WTC11 (cell line): ENCODE results near the gene FPR1. TPM values are rescaled to one million over a fixed set of nuclear protein-coding genes. Genes with fewer than 3 reads are reported as not detected.

ENCODE experiments used
- ATAC-seq: fragments of 200-7000 bp; cut with Tn5 transposase; 2 replicates; pipeline ENCODE4 v1.10.0; 2021; ENCODE audit warnings: mild to moderate bottlenecking, moderate library complexity
- CTCF ChIA-PET: fragments of 300-600 bp; sonication (Branson Sonifier 250); formaldehyde crosslinking; loops from one replicate; lab custom pipeline; 2021; ENCODE audit warnings: antibody characterized with exemption; lab: Charles Lee
- POLR2A ChIA-PET: fragments of 350-600 bp; sonication (Branson Sonifier 250); formaldehyde crosslinking; loops from one replicate; lab custom pipeline; 2021; ENCODE audit warnings: antibody characterized with exemption; lab: Charles Lee
- DNase-seq: peaks from one replicate; pipeline ENCODE4 v3.0.0; 2021; ENCODE audit warnings: low spot score
- H3K27ac Mint-ChIP-seq: 2 replicates; pipeline ENCODE4 v1.8.0; 2021; ENCODE audit warnings: mixed read lengths
- H3K27me3 Mint-ChIP-seq: 2 replicates; pipeline ENCODE4 v1.8.0; 2021; ENCODE audit warnings: low read depth, mild to moderate bottlenecking, moderate library complexity, mixed read lengths
- H3K36me3 Mint-ChIP-seq: 2 replicates; pipeline ENCODE4 v1.8.0; 2021; ENCODE audit warnings: mixed read lengths
- H3K4me1 Mint-ChIP-seq: 2 replicates; pipeline ENCODE4 v1.8.0; 2022; ENCODE audit warnings: mixed read lengths
- H3K4me3 Mint-ChIP-seq: 2 replicates; pipeline ENCODE4 v1.8.0; 2021; ENCODE audit warnings: mild to moderate bottlenecking, moderate library complexity, mixed read lengths
- H3K9me3 Mint-ChIP-seq: 2 replicates; pipeline ENCODE4 v1.8.0; 2021; ENCODE audit warnings: mixed read lengths
- ARID4B ChIP-seq: sonication (generic); formaldehyde crosslinking; IDR thresholded peaks from 2 replicates; pipeline ENCODE4 v1.8.0; 2023; ENCODE audit warnings: missing genetic modification reagents, mild to moderate bottlenecking, borderline replicate concordance
- ATF2 ChIP-seq: sonication (generic); formaldehyde crosslinking; IDR thresholded peaks from 2 replicates; pipeline ENCODE4 v1.8.1; 2022; ENCODE audit warnings: low read depth, missing genetic modification reagents, borderline replicate concordance
- ATF3 ChIP-seq: sonication (generic); formaldehyde crosslinking; conservative IDR thresholded peaks from 2 replicates; pipeline ENCODE4 v1.8.1; 2022; ENCODE audit warnings: mild to moderate bottlenecking, missing genetic modification reagents
- CREM ChIP-seq: sonication (generic); formaldehyde crosslinking; IDR thresholded peaks from 2 replicates; pipeline ENCODE4 v1.8.1; 2022; ENCODE audit warnings: mild to moderate bottlenecking, missing genetic modification reagents, moderate library complexity
- FOXK1 ChIP-seq: sonication (generic); formaldehyde crosslinking; IDR thresholded peaks from 2 replicates; pipeline ENCODE4 v1.8.0; 2022; ENCODE audit warnings: mild to moderate bottlenecking, moderate library complexity, missing genetic modification reagents
- MXD4 ChIP-seq: fragments of 250-450 bp; sonication (Bioruptor Pico); IDR thresholded peaks from 2 replicates; pipeline ENCODE4 v1.8.0; 2021; ENCODE audit warnings: mild to moderate bottlenecking, moderate library complexity, borderline replicate concordance
- MYBL2 ChIP-seq: sonication (generic); formaldehyde crosslinking; IDR thresholded peaks from 2 replicates; pipeline ENCODE4 v1.8.1; 2023; ENCODE audit warnings: mild to moderate bottlenecking, moderate library complexity, missing genetic modification reagents
- NFYB ChIP-seq: sonication (generic); formaldehyde crosslinking; conservative IDR thresholded peaks from 2 replicates; pipeline ENCODE4 v1.8.0; 2022; ENCODE audit warnings: low read depth, missing genetic modification reagents
- PRRX2 ChIP-seq: fragments of 250-450 bp; sonication (Bioruptor Pico); IDR thresholded peaks from 2 replicates; pipeline ENCODE4 v1.8.0; 2021; ENCODE audit warnings: mild to moderate bottlenecking
- RORB ChIP-seq: fragments of 250-450 bp; sonication (Bioruptor Pico); IDR thresholded peaks from 2 replicates; pipeline ENCODE4 v1.9.0; 2021; ENCODE audit warnings: mild to moderate bottlenecking
- SMAD3 ChIP-seq: sonication (generic); formaldehyde crosslinking; IDR thresholded peaks from 2 replicates; pipeline ENCODE4 v1.8.0; 2022; ENCODE audit warnings: missing genetic modification reagents, mild to moderate bottlenecking, borderline replicate concordance
- SOX15 ChIP-seq: fragments of 250-450 bp; sonication (Bioruptor Pico); IDR thresholded peaks from 2 replicates; pipeline ENCODE4 v1.9.0; 2021; ENCODE audit warnings: mild to moderate bottlenecking
- SP1 ChIP-seq: sonication (generic); formaldehyde crosslinking; conservative IDR thresholded peaks from 2 replicates; pipeline ENCODE4 v1.8.1; 2022; ENCODE audit warnings: missing genetic modification reagents
- TCF7 ChIP-seq: sonication (generic); formaldehyde crosslinking; IDR thresholded peaks from 2 replicates; pipeline ENCODE4 v1.8.0; 2022; ENCODE audit warnings: mild to moderate bottlenecking, low read depth, missing genetic modification reagents, moderate library complexity
- TEAD1 ChIP-seq: sonication (generic); formaldehyde crosslinking; IDR thresholded peaks from 2 replicates; pipeline ENCODE4 v1.8.0; 2022; ENCODE audit warnings: mild to moderate bottlenecking, missing genetic modification reagents
- TEAD4 ChIP-seq: sonication (generic); formaldehyde crosslinking; IDR thresholded peaks from 2 replicates; pipeline ENCODE4 v1.8.0; 2022; ENCODE audit warnings: mild to moderate bottlenecking, missing genetic modification reagents
- USF1 ChIP-seq: sonication (generic); formaldehyde crosslinking; IDR thresholded peaks from 2 replicates; pipeline ENCODE4 v1.8.0; 2022; ENCODE audit warnings: mild to moderate bottlenecking, missing genetic modification reagents
- ZMAT4 ChIP-seq: fragments of 250-450 bp; sonication (Bioruptor Pico); IDR thresholded peaks from 2 replicates; pipeline ENCODE4 v1.9.0; 2021; ENCODE audit warnings: mild to moderate bottlenecking
- ZNF138 ChIP-seq: sonication (generic); formaldehyde crosslinking; conservative IDR thresholded peaks from 2 replicates; pipeline ENCODE4 v1.8.1; 2022; ENCODE audit warnings: mild to moderate bottlenecking, moderate library complexity, missing genetic modification reagents
- ZNF219 ChIP-seq: sonication (generic); formaldehyde crosslinking; IDR thresholded peaks from 2 replicates; pipeline ENCODE4 v1.8.0; 2023; ENCODE audit warnings: missing genetic modification reagents, mild to moderate bottlenecking, borderline replicate concordance
- ZNF232 ChIP-seq: sonication (generic); formaldehyde crosslinking; IDR thresholded peaks from 2 replicates; pipeline ENCODE4 v1.8.0; 2022; ENCODE audit warnings: mild to moderate bottlenecking, missing genetic modification reagents
- ZNF263 ChIP-seq: sonication (generic); formaldehyde crosslinking; IDR thresholded peaks from 2 replicates; pipeline ENCODE4 v1.8.1; 2022; ENCODE audit warnings: low read depth, mild to moderate bottlenecking, moderate library complexity, missing genetic modification reagents
- ZNF281 ChIP-seq: sonication (generic); formaldehyde crosslinking; IDR thresholded peaks from 2 replicates; pipeline ENCODE4 v1.8.0; 2023; ENCODE audit warnings: mild to moderate bottlenecking, missing genetic modification reagents
- ZNF396 ChIP-seq: fragments of 250-450 bp; sonication (Bioruptor Pico); IDR thresholded peaks from 2 replicates; pipeline ENCODE4 v1.8.0; 2021; ENCODE audit warnings: mild to moderate bottlenecking, moderate library complexity, borderline replicate concordance
- ZNF416 ChIP-seq: fragments of 250-450 bp; sonication (Bioruptor Pico); IDR thresholded peaks from 2 replicates; pipeline ENCODE4 v1.9.0; 2021; ENCODE audit warnings: mild to moderate bottlenecking, inconsistent platforms
- total RNA-seq: library from RNA; stranded (reverse); gene quantifications from 3 replicates; pipeline ENCODE4 v1.2.3, GENCODE V29; 2021

The FPR1 gene
- total RNA-seq, 1 experiment from 2014 or later = 0.72 TPM

GRCh38 chr19:51711702-51712101 is 40.0 kb downstream of the FPR1 start:
- H3K27me3 Mint-ChIP-seq = peaks cover 53% of the 10 kb centered on the region
- peaks cover 3% of the 10 kb centered on the region for H3K4me1 Mint-ChIP-seq
- no peak for DNase-seq
- POLR2A ChIA-PET = no interaction called here
- no peak for TF ChIP-seq CREM (CRISPR knock-in tag)
- TF ChIP-seq ZNF232 (CRISPR knock-in tag) = no peak
- TF ChIP-seq ZMAT4 (CRISPR knock-in tag) = no peak
- no peak for TF ChIP-seq SOX15
- TF ChIP-seq ZNF416 (CRISPR knock-in tag) = no peak
- no peak for TF ChIP-seq RORB (CRISPR knock-in tag)
- no peak for TF ChIP-seq USF1 (CRISPR knock-in tag)
- no peak overlapping the region for H3K4me3 Mint-ChIP-seq
- H3K36me3 Mint-ChIP-seq = no peaks in the 10 kb centered on the region
- CTCF ChIA-PET = interaction anchor here (1.0 to 6.1 kb wide), 3 partner anchors 9 to 66 kb away, joined by 3 to 46 read pairs (median 16); no protein-coding TSS in a partner anchor
- ATAC-seq = no peak
- no peaks in the 10 kb centered on the region for H3K9me3 Mint-ChIP-seq
- no peak overlapping the region for H3K27ac Mint-ChIP-seq

GRCh38 chr19:51710163-51710562 is 41.5 kb downstream of the FPR1 start:
- H3K4me3 Mint-ChIP-seq = no peak overlapping the region
- H3K4me1 Mint-ChIP-seq = peaks cover 6% of the 10 kb centered on the region
- no peak for ATAC-seq
- H3K9me3 Mint-ChIP-seq = no peaks in the 10 kb centered on the region
- ChIA-PET CTCF (interaction anchor here (1.2 to 6.1 kb wide), 2 partner anchors 10 to 68 kb away, joined by 3 to 46 read pairs; no protein-coding TSS in a partner anchor), POLR2A (no interaction called here)
- TF ChIP-seq TEAD1 (CRISPR knock-in tag) (no peak), ARID4B (CRISPR knock-in tag) (no peak), ZNF138 (no peak), NFYB (CRISPR knock-in tag) (no peak), MXD4 (CRISPR knock-in tag) (no peak), ATF3 (CRISPR knock-in tag) (no peak), ATF2 (CRISPR knock-in tag) (no peak), SP1 (no peak)
- DNase-seq = no peak
- H3K36me3 Mint-ChIP-seq = peaks cover 12% of the 10 kb centered on the region
- H3K27me3 Mint-ChIP-seq = peaks cover 40% of the 10 kb centered on the region
- no peak overlapping the region for H3K27ac Mint-ChIP-seq

GRCh38 chr19:51709575-51709974 is 42.1 kb downstream of the FPR1 start:
- H3K9me3 Mint-ChIP-seq = no peaks in the 10 kb centered on the region
- ChIA-PET POLR2A (no interaction called here), CTCF (interaction anchor here (1.2 to 6.1 kb wide), 2 partner anchors 11 to 68 kb away, joined by 3 to 46 read pairs; no protein-coding TSS in a partner anchor)
- no peak for ATAC-seq
- H3K27me3 Mint-ChIP-seq = peaks cover 40% of the 10 kb centered on the region
- no peak overlapping the region for H3K4me3 Mint-ChIP-seq
- H3K4me1 Mint-ChIP-seq = peaks cover 11% of the 10 kb centered on the region
- H3K36me3 Mint-ChIP-seq = peaks cover 14% of the 10 kb centered on the region
- no peak for DNase-seq
- H3K27ac Mint-ChIP-seq = no peak overlapping the region
- TF ChIP-seq NFYB (CRISPR knock-in tag) = no peak
- no peak for TF ChIP-seq SMAD3 (CRISPR knock-in tag)
- no peak for TF ChIP-seq ZNF219 (CRISPR knock-in tag)
- no peak for TF ChIP-seq ZNF396 (CRISPR knock-in tag)
- TF ChIP-seq MYBL2 (CRISPR knock-in tag) = no peak
- TF ChIP-seq TEAD4 (CRISPR knock-in tag) = no peak
- no peak for TF ChIP-seq TCF7 (CRISPR knock-in tag)
- no peak for TF ChIP-seq FOXK1 (CRISPR knock-in tag)
- no peak for TF ChIP-seq ZNF263 (CRISPR knock-in tag)
- TF ChIP-seq PRRX2 = no peak
- TF ChIP-seq ZNF281 = no peak
